HepG2 (cell line): ENCODE results near the gene GBP3. TPM values are rescaled to one million over a fixed set of nuclear protein-coding genes. Genes with fewer than 3 reads are reported as not detected.

Experiments
- ATAC-seq: fragments of 200-7000 bp; cut with Tn5 transposase; 3 replicates; pipeline ENCODE4 v1.9.1; 2020; ENCODE audit warnings: mild to moderate bottlenecking, moderate library complexity
- BruUV-seq: library from RNA; stranded (reverse); fragments of 400-500 nt; replicated peaks from 2 replicates; lab custom pipeline; 2021; lab: Mats Ljungman, UMichigan
- CTCF ChIA-PET: fragments of 300-600 bp; formaldehyde crosslinking; extraction: SDS; loops from one replicate; lab custom pipeline; 2021; ENCODE audit warnings: low total read pairs, inconsistent platforms, low intra/inter-chr PET ratio; lab: Yijun Ruan, JAX
- POLR2A ChIA-PET: fragments of 350-600 bp; sonication (Branson Sonifier 250); formaldehyde crosslinking; loops from one replicate; lab custom pipeline; 2020; ENCODE audit warnings: antibody characterized with exemption, inconsistent platforms; lab: Yijun Ruan, JAX
- DNase-seq: peaks from one replicate; pipeline ENCODE4 v3.0.0-alpha.2; 2015; ENCODE audit warnings: low spot score
- FAIRE-seq: peaks from 3 replicates; lab custom pipeline; 2011; peaks lifted over from hg19 to GRCh38; lab: Jason Lieb, UNC
- H2AFZ ChIP-seq: one replicate; pipeline ENCODE4 v1.6.1; 2011; ENCODE audit warnings: low read length, inconsistent platforms
- H3K27ac ChIP-seq: fragments of 300-600 bp; 3 replicates; pipeline ENCODE4 v1.8.0; 2011; ENCODE audit warnings: mixed run types, mild to moderate bottlenecking, mixed read lengths, low read length, inconsistent platforms; ENCODE audit not compliant: insufficient read depth; ENCODE audit errors: extremely low read length
- H3K27me3 ChIP-seq, 2 experiments: fragments of 200-600 bp in 1 of 2; 2 replicates in 1 of 2; 3 replicates in 1 of 2; pipeline versions ENCODE4 v1.6.0 to v1.8.0; 2011; ENCODE audit warnings: low read length in 2 of 2, mild to moderate bottlenecking in 2 of 2, moderate library complexity in 2 of 2, inconsistent platforms in 1 of 2; ENCODE audit not compliant: insufficient read depth in 2 of 2, control insufficient read depth in 1 of 2
- H3K36me3 ChIP-seq, 2 experiments: fragments of 200-600 bp in 1 of 2; replicated peaks in 1 of 2; 2 replicates in 1 of 2; 3 replicates in 1 of 2; pipeline versions ENCODE4 v1.5.1 to v1.8.0; 2011; ENCODE audit warnings: low read length in 2 of 2, inconsistent platforms in 1 of 2; ENCODE audit not compliant: insufficient read depth in 2 of 2, control insufficient read depth in 1 of 2
- H3K4me1 ChIP-seq: 2 replicates; pipeline ENCODE4 v1.5.1; 2012; ENCODE audit warnings: low read length, inconsistent platforms; ENCODE audit not compliant: insufficient read depth
- H3K4me2 ChIP-seq: 2 replicates; pipeline ENCODE4 v1.6.0; 2011; ENCODE audit warnings: low read depth, low read length, inconsistent platforms
- H3K4me3 ChIP-seq, 3 experiments: fragments of 200-600 bp in 1 of 3; sonication (generic), shearing (Covaris generic) in 1 of 3; replicated peaks in 1 of 3; 2 replicates each; pipeline ENCODE4 v1.5.1; 2011 to 2016; ENCODE audit warnings: low read length in 3 of 3, inconsistent platforms in 2 of 3, low read depth in 2 of 3, mild to moderate bottlenecking in 2 of 3, control low read depth in 1 of 3, mixed read lengths in 1 of 3; ENCODE audit not compliant: insufficient read depth in 1 of 3
- H3K79me2 ChIP-seq: one replicate; pipeline ENCODE4 v1.6.1; 2011; ENCODE audit warnings: low read length, inconsistent platforms; ENCODE audit not compliant: insufficient read depth
- H3K9ac ChIP-seq: 2 replicates; pipeline ENCODE4 v1.6.0; 2011; ENCODE audit warnings: mild to moderate bottlenecking, low read depth, low read length, inconsistent platforms; ENCODE audit not compliant: insufficient read depth
- H3K9me3 ChIP-seq: 2 replicates; pipeline ENCODE4 v1.5.1; 2012; ENCODE audit warnings: mild to moderate bottlenecking, low read length
- H4K20me1 ChIP-seq: 2 replicates; pipeline ENCODE4 v1.6.0; 2011; ENCODE audit warnings: inconsistent platforms, mild to moderate bottlenecking, low read length, moderate library complexity; ENCODE audit not compliant: insufficient read depth
- BRD4 ChIP-seq: sonication (generic); formaldehyde crosslinking; IDR thresholded peaks from 2 replicates; pipeline ENCODE4 v1.4.0; 2020; ENCODE audit warnings: missing genetic modification reagents
- DMAP1 ChIP-seq: IDR thresholded peaks from 2 replicates; pipeline ENCODE4 v1.6.1; 2016
- GATA4 ChIP-seq: sonication (generic); IDR thresholded peaks from 2 replicates; pipeline ENCODE4 v1.6.1; 2016; ENCODE audit warnings: antibody characterized with exemption, low read depth, borderline replicate concordance
- HNF1A ChIP-seq, 2 experiments: sonication (generic) in 1 of 2; formaldehyde crosslinking in 1 of 2; IDR thresholded peaks; 2 replicates each; pipeline versions ENCODE4 v1.4.0 to v1.6.1; 2016 to 2020; ENCODE audit warnings: borderline replicate concordance in 1 of 2, low read depth in 1 of 2, mild to moderate bottlenecking in 1 of 2, missing genetic modification reagents in 1 of 2
- MEIS2 ChIP-seq: sonication (generic); formaldehyde crosslinking; IDR thresholded peaks from 2 replicates; pipeline ENCODE4 v1.9.0; 2021; ENCODE audit warnings: mild to moderate bottlenecking, missing genetic modification reagents
- ZNF136 ChIP-seq: sonication (generic); formaldehyde crosslinking; IDR thresholded peaks from 2 replicates; pipeline ENCODE4 v1.8.1; 2022; ENCODE audit warnings: low read depth, mild to moderate bottlenecking, moderate library complexity, missing genetic modification reagents
- ZNF558 ChIP-seq: sonication (generic); formaldehyde crosslinking; IDR thresholded peaks from 2 replicates; pipeline ENCODE4 v1.9.0; 2022; ENCODE audit warnings: mild to moderate bottlenecking, missing genetic modification reagents, borderline replicate concordance
- ZNF780A ChIP-seq: sonication (generic); formaldehyde crosslinking; IDR thresholded peaks from 2 replicates; pipeline ENCODE4 v1.8.0; 2022; ENCODE audit warnings: mild to moderate bottlenecking, missing genetic modification reagents, moderate library complexity
- WGBS: methylation state at CpG from one replicate; pipeline ENCODE4 v1.1.6; 2017; ENCODE audit warnings: low lambda C conversion rate; 5-methylcytosine and 5-hydroxymethylcytosine counted together
- in situ Hi-C: cut with HindIII; loops from 2 replicates; pipeline ENCODE4 v1.10.0; 2017; ENCODE audit warnings: low pct_unique_long_range_greater_than_20kb; ENCODE audit not compliant: extremely low pct_ligation_motif_present
- intact Hi-C: fragments of 100-400 bp; cut with micrococcal nuclease; formaldehyde crosslinking; loops from one replicate; pipeline ENCODE4 v1.10.0; 2022; ENCODE audit not compliant: unreplicated experiment
- polyA plus RNA-seq, 8 experiments: library from polyadenylated mRNA; depleted of rRNA in 3 of 8; stranded (reverse) in 7 of 8; unstranded in 1 of 8; fragments of >200 nt; fragmentation: Illumina TruSeq in 4 of 8; extraction: Trizol in 4 of 8; gene quantifications; 2 replicates each; pipeline versions ENCODE4 v1.2.1 to v1.2.3, GENCODE V29; 2011 to 2016; ENCODE audit warnings: low read depth in 4 of 8, missing spikeins in 1 of 8, mixed read lengths in 1 of 8; ENCODE audit not compliant: insufficient read depth in 1 of 8
- total RNA-seq, 5 experiments: library from RNA; depleted of rRNA; stranded (reverse); fragments of >200 nt; fragmentation: Illumina TruSeq; extraction: Trizol; gene quantifications; 2 replicates each; pipeline ENCODE4 v1.2.3, GENCODE V29; 2016; ENCODE audit warnings: low read depth in 1 of 5
- TF ChIP-seq, protein P1 (sequence below), 2 experiments: fragments of 450-650 bp in 1 of 2; sonication (generic) in 1 of 2; formaldehyde crosslinking; IDR thresholded peaks; 2 replicates each; pipeline versions ENCODE4 v1.5.0 to v1.8.0; 2020 to 2022; ENCODE audit warnings: mild to moderate bottlenecking in 1 of 2, missing genetic modification reagents in 1 of 2
- TF ChIP-seq, protein P2 (sequence below): sonication (generic); formaldehyde crosslinking; IDR thresholded peaks from 2 replicates; pipeline ENCODE4 v1.8.1; 2022; ENCODE audit warnings: mild to moderate bottlenecking, missing genetic modification reagents
- TF ChIP-seq, protein P3 (sequence below): sonication (generic); formaldehyde crosslinking; IDR thresholded peaks from 2 replicates; pipeline ENCODE4 v1.5.0; 2020; ENCODE audit warnings: missing genetic modification reagents
- TF ChIP-seq, protein P4 (sequence below): sonication (generic); formaldehyde crosslinking; IDR thresholded peaks from 2 replicates; pipeline ENCODE4 v1.4.0; 2020; ENCODE audit warnings: missing genetic modification reagents

GBP3 gene
- total and polyA plus RNA-seq, 2 of the 13 experiments (the other 11 are each of a cell fraction or from before 2014, with no cell fraction given) = 0.16 to 0.46 TPM

GRCh38 chr1:89008511-89008910, 14.2 kb downstream of the GBP3 start:
- H3K27me3 ChIP-seq = no peaks in the 10 kb centered on the region; a peak in 1 of 5 replicates
- H3K9me3 ChIP-seq = no peaks in the 10 kb centered on the region
- WGBS = 53% methylated on average over 4 of the region's 4 CpGs
- no TSS peak for BruUV-seq
- H3K4me1 ChIP-seq = no peaks in the 10 kb centered on the region
- H3K79me2 ChIP-seq = no peaks in the 10 kb centered on the region
- H2AFZ ChIP-seq = no peak overlapping the region
- in situ Hi-C loops = loop anchor here (25.0 kb wide), 1 partner anchor 454 kb away; no protein-coding TSS in a partner anchor
- H3K36me3 ChIP-seq = no peaks in the 10 kb centered on the region
- no peak overlapping the region for H3K4me2 ChIP-seq
- H3K27ac ChIP-seq = no peak overlapping the region
- DNase-seq = no peak
- H3K4me3 ChIP-seq = no peak overlapping the region
- CTCF ChIA-PET = no interaction called here
- TF ChIP-seq HNF1A (IDR thresholded peaks at IDR 0.05; ENCODE audit: low read depth) = no peak
- no peak for TF ChIP-seq HNF1A (CRISPR knock-in tag; IDR thresholded peaks at IDR 0.05; ENCODE audit: borderline replicate concordance)
- no peak for TF ChIP-seq MEIS2 (CRISPR knock-in tag)
- TF ChIP-seq DMAP1 (CRISPR knock-in tag) = no peak
- TF ChIP-seq, protein P1, sequence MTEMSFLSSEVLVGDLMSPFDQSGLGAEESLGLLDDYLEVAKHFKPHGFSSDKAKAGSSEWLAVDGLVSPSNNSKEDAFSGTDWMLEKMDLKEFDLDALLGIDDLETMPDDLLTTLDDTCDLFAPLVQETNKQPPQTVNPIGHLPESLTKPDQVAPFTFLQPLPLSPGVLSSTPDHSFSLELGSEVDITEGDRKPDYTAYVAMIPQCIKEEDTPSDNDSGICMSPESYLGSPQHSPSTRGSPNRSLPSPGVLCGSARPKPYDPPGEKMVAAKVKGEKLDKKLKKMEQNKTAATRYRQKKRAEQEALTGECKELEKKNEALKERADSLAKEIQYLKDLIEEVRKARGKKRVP (CRISPR knock-in tag; IDR thresholded peaks at IDR 0.05) = no peak
- no peak for TF ChIP-seq ZNF558 (CRISPR knock-in tag)
- TF ChIP-seq, protein P2, sequence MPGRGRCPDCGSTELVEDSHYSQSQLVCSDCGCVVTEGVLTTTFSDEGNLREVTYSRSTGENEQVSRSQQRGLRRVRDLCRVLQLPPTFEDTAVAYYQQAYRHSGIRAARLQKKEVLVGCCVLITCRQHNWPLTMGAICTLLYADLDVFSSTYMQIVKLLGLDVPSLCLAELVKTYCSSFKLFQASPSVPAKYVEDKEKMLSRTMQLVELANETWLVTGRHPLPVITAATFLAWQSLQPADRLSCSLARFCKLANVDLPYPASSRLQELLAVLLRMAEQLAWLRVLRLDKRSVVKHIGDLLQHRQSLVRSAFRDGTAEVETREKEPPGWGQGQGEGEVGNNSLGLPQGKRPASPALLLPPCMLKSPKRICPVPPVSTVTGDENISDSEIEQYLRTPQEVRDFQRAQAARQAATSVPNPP (CRISPR knock-in tag) = no peak
- TF ChIP-seq, protein P3, sequence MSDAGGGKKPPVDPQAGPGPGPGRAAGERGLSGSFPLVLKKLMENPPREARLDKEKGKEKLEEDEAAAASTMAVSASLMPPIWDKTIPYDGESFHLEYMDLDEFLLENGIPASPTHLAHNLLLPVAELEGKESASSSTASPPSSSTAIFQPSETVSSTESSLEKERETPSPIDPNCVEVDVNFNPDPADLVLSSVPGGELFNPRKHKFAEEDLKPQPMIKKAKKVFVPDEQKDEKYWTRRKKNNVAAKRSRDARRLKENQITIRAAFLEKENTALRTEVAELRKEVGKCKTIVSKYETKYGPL (CRISPR knock-in tag) = no peak
- no peak for TF ChIP-seq ZNF780A (CRISPR knock-in tag)
- TF ChIP-seq, protein P4, sequence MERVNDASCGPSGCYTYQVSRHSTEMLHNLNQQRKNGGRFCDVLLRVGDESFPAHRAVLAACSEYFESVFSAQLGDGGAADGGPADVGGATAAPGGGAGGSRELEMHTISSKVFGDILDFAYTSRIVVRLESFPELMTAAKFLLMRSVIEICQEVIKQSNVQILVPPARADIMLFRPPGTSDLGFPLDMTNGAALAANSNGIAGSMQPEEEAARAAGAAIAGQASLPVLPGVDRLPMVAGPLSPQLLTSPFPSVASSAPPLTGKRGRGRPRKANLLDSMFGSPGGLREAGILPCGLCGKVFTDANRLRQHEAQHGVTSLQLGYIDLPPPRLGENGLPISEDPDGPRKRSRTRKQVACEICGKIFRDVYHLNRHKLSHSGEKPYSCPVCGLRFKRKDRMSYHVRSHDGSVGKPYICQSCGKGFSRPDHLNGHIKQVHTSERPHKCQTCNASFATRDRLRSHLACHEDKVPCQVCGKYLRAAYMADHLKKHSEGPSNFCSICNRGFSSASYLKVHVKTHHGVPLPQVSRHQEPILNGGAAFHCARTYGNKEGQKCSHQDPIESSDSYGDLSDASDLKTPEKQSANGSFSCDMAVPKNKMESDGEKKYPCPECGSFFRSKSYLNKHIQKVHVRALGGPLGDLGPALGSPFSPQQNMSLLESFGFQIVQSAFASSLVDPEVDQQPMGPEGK = no peak
- no peak for TF ChIP-seq ZNF136 (CRISPR knock-in tag)
- no peak for TF ChIP-seq BRD4 (CRISPR knock-in tag)
- no peak for TF ChIP-seq GATA4
- TF ChIP-seq, all 625 proteins: peak for 0
- FAIRE-seq (no peak), ATAC-seq (no peak)
- Histone ChIP-seq H4K20me1 (no peaks in the 10 kb centered on the region), H3K9ac (no peak overlapping the region)
- intact Hi-C loops = no loop called here
- POLR2A ChIA-PET = no interaction called here
